ENCODE results near the gene PRDM10.
"Not testable (repeated sequence)": the region's sequence is repeated elsewhere in the genome, so short reads cannot be mapped to it uniquely, and the experiment has no call there.

- TF ChIP-seq CTCF, POLR2AphosphoS5 (IDR thresholded peaks at IDR 0.05): not testable (repeated sequence)
Observed at GRCh38 chr11:129971856-129972255, 30.8 kb downstream of the PRDM10 start.
